ENCODE results near the gene SLC51B. TPM values are rescaled to one million over a fixed set of nuclear protein-coding genes. Genes with fewer than 3 reads are reported as not detected.

SLC51B gene
- total and polyA plus RNA-seq, 2 experiments from 2014 or later, result 6.5 to 8.6 TPM

- Histone ChIP-seq H3K4me1 (ENCODE audit: insufficient read depth) (peaks cover 20% of the 10 kb centered on the region), H3K27ac (no peak overlapping the region), H3K36me3 (replicated peaks; ENCODE audit: insufficient read depth, low read depth) (no peaks in the 10 kb centered on the region), H3K4me2 (no peak overlapping the region), H3K4me3 (no peak overlapping the region), H3K79me2 (no peaks in the 10 kb centered on the region), H4K20me1 (ENCODE audit: insufficient read depth, poor library complexity, severe bottlenecking) (no peaks in the 10 kb centered on the region), H2AFZ (no peak overlapping the region), H3K27me3 (no peaks in the 10 kb centered on the region), H3K9me3 (ENCODE audit: low read depth) (no peaks in the 10 kb centered on the region), H3K9me2 (replicated peaks; ENCODE audit: insufficient read depth) (no peaks in the 10 kb centered on the region)
- WGBS (ENCODE audit: low lambda C conversion rate, missing lambda C conversion rate), result 84% methylated on average over 9 of the region's 9 CpGs
- DNase-seq (ENCODE audit: low spot score), result no peak
- TF ChIP-seq CTCF (IDR thresholded peaks at IDR 0.05; ENCODE audit: poor library complexity) (no peak), EZH2phosphoT487 (IDR thresholded peaks at IDR 0.05; ENCODE audit: low read depth, severe bottlenecking, unreplicated experiment) (no peak), EZH2 (IDR thresholded peaks at IDR 0.05; ENCODE audit: borderline replicate concordance) (no peak)
Observed at GRCh38 chr15:65056106-65056505, 10.9 kb downstream of the SLC51B start.

GRCh38 chr15:65056868-65057548 lies 11.8 kb downstream of the SLC51B start:
- H3K27ac ChIP-seq, result peak overlapping the region; percentile 87
- H3K36me3 ChIP-seq (replicated peaks; ENCODE audit: insufficient read depth, low read depth), result no peaks in the 10 kb centered on the region
- no peaks in the 10 kb centered on the region for H3K79me2 ChIP-seq
- 55% methylated on average over 8 of the region's 8 CpGs for WGBS (ENCODE audit: low lambda C conversion rate, missing lambda C conversion rate)
- H3K27me3 ChIP-seq, result no peaks in the 10 kb centered on the region
- no peak overlapping the region for H3K4me3 ChIP-seq
- peak; percentile 79 for DNase-seq (ENCODE audit: low spot score)
- no peaks in the 10 kb centered on the region for H4K20me1 ChIP-seq (ENCODE audit: insufficient read depth, poor library complexity, severe bottlenecking)
- peaks cover 20% of the 10 kb centered on the region for H3K4me1 ChIP-seq (ENCODE audit: insufficient read depth)
- H3K9me3 ChIP-seq (ENCODE audit: low read depth), result no peaks in the 10 kb centered on the region
- no peak for TF ChIP-seq EZH2phosphoT487 (IDR thresholded peaks at IDR 0.05; ENCODE audit: low read depth, severe bottlenecking, unreplicated experiment)
- no peak overlapping the region for H2AFZ ChIP-seq
- H3K9me2 ChIP-seq (replicated peaks; ENCODE audit: insufficient read depth), result no peaks in the 10 kb centered on the region
- H3K4me2 ChIP-seq, result no peak overlapping the region

DNA sequence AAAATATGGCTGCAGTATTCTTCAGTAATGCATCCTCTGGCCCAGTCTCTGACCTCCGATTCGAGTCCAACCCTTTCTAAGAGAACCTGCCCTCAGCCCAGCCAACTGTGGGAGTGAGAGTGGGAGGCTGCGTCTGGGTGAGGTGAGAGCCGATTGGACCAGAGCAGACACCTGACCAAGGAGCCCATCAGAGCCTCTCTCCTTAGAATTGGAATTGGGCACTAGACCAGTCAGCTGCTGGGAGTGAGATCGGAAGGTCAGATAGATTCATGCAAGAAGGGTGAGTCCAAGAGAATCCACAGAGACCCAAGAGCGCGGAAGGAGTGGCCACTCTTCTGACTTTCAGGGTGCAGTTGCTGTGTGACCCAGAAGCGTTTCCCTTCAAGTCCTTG lies 12.4 kb downstream of the SLC51B start:
- Histone ChIP-seq H2AFZ (no peak overlapping the region), H3K36me3 (replicated peaks; ENCODE audit: insufficient read depth, low read depth) (no peaks in the 10 kb centered on the region), H3K4me1 (ENCODE audit: insufficient read depth) (peaks cover 20% of the 10 kb centered on the region), H3K4me3 (no peak overlapping the region), H3K27ac (peak overlapping the region; percentile 87), H3K9me2 (replicated peaks; ENCODE audit: insufficient read depth) (no peaks in the 10 kb centered on the region), H3K79me2 (no peaks in the 10 kb centered on the region), H3K9me3 (ENCODE audit: low read depth) (no peaks in the 10 kb centered on the region), H4K20me1 (ENCODE audit: insufficient read depth, poor library complexity, severe bottlenecking) (no peaks in the 10 kb centered on the region), H3K27me3 (no peaks in the 10 kb centered on the region), H3K4me2 (no peak overlapping the region)
- TF ChIP-seq CTCF (IDR thresholded peaks at IDR 0.05; ENCODE audit: poor library complexity) (no peak), EZH2phosphoT487 (IDR thresholded peaks at IDR 0.05; ENCODE audit: low read depth, severe bottlenecking, unreplicated experiment) (no peak), EZH2 (IDR thresholded peaks at IDR 0.05; ENCODE audit: borderline replicate concordance) (no peak)
- WGBS (ENCODE audit: low lambda C conversion rate, missing lambda C conversion rate), result 95% methylated on average over 8 of the region's 8 CpGs
- no peak for DNase-seq (ENCODE audit: low spot score)

GRCh38 chr15:65058394-65059368 lies 13.5 kb downstream of the SLC51B start:
- no peaks in the 10 kb centered on the region for H3K79me2 ChIP-seq
- H3K27me3 ChIP-seq, result no peaks in the 10 kb centered on the region
- no peaks in the 10 kb centered on the region for H4K20me1 ChIP-seq (ENCODE audit: insufficient read depth, poor library complexity, severe bottlenecking)
- TF ChIP-seq EZH2phosphoT487 (IDR thresholded peaks at IDR 0.05; ENCODE audit: low read depth, severe bottlenecking, unreplicated experiment) (no peak), EZH2 (IDR thresholded peaks at IDR 0.05; ENCODE audit: borderline replicate concordance) (no peak)
- no peak overlapping the region for H2AFZ ChIP-seq
- whole genome bisulfite sequencing (ENCODE audit: low lambda C conversion rate, missing lambda C conversion rate), result 90% methylated on average over 16 of the region's 16 CpGs
- no peak overlapping the region for H3K27ac ChIP-seq
- no peaks in the 10 kb centered on the region for H3K36me3 ChIP-seq (replicated peaks; ENCODE audit: insufficient read depth, low read depth)
- H3K4me3 ChIP-seq, result no peak overlapping the region
- no peaks in the 10 kb centered on the region for H3K9me3 ChIP-seq (ENCODE audit: low read depth)
- DNase-seq (ENCODE audit: low spot score), result no peak
- H3K9me2 ChIP-seq (replicated peaks; ENCODE audit: insufficient read depth), result no peaks in the 10 kb centered on the region
- H3K4me2 ChIP-seq, result no peak overlapping the region
- H3K4me1 ChIP-seq (ENCODE audit: insufficient read depth), result peaks cover 20% of the 10 kb centered on the region

Data from hepatocyte (in vitro differentiated cells).